HG02970 (cell line): ENCODE results near the gene SLAMF7.
A peak's percentile ranks its signal among the peaks of the same experiment; 100 is the strongest.
"Not testable (repeated sequence)": the region's sequence is repeated elsewhere in the genome, so short reads cannot be mapped to it uniquely, and the experiment has no call there.

ENCODE experiments used
- ATAC-seq: cut with Tn5 transposase; IDR thresholded peaks from one replicate; pipeline ENCODE4 v1.9.1; 2021; ENCODE audit warnings: mild to moderate bottlenecking, moderate library complexity, moderate number of reproducible peaks; ENCODE audit not compliant: unreplicated experiment, low FRiP score

The SLAMF7 gene

DNA sequence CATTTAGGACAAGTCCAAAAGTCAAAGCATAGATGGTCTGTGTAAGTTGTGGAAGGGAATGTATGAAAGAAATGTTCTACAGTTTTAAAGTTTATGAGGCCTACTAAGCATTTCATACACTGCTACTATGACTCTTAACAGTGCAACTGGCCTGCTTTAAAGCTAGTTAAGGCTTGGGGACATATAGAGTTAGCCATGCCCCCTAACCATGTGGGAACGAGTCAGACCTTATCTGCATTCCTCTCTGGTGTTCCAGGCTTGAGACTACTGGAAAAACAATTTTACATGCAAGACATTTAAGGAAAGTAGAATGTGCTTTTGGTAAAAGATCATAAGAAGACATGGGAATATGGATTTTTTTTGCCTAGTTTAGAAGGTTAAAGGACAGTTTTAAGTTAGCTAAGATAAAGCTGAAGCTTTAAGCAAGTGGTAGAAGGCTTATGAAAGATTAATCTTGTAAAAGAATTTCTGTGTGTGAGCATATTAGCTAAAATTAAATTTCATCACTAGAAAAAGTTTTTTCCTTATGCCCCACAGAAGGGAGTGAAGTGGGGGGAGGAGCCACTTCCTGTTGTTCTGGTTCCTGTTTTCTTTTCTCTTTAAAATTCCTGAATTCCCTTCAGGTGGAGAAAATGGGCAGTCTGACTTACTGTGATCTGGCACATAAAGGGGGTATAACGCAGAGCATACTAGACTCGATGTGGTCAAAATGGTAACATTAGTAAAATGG lies 18.5 kb upstream of the SLAMF7 start:
- ATAC-seq, result no peak

DNA sequence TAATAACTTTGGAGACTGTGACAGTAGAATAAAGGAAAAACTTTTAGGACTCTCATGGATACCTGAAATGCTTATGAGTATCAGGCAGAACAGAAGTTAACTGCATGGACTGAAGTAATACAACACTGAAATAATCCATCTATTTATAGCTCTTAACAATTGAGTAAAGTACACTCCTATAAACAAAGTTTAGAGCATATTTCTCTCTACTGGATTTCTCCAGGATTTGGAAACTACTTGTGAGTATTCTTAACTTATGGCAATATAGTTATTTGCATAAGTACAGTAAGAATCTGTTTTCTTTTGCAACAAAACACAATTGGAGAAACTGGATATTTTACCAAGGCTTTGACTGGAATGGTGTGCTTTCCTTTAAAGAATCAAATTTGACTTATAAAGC lies 17.6 kb upstream of the SLAMF7 start:
- no peak for ATAC-seq

DNA sequence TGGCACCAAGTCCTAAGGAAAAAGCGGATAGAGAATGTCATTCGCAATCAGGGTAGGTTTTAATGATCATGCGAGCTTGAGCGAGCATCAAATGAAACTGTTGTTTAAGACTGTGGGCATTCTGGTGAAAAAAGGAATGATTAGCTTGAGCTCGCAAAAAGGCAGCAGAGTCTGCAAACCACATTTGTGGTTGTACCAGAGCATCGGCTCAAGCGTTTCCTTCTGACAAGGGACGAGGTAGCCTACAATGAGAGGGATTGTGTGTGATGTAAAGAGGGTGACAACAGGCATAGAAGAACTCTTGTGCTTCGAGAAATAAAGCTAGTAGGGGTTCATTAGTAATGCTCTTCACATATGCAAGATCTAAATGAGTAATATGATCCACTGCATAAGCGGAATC lies 16.3 kb upstream of the SLAMF7 start:
- ATAC-seq, result no peak

GRCh38 chr1:160723332-160723731 lies 15.7 kb upstream of the SLAMF7 start:
- ATAC-seq, result no peak

GRCh38 chr1:160724465-160725242 lies 14.4 kb upstream of the SLAMF7 start:
- no peak for ATAC-seq

- no peak for ATAC-seq
Observed at GRCh38 chr1:160726114-160726497, 12.9 kb upstream of the SLAMF7 start.

DNA sequence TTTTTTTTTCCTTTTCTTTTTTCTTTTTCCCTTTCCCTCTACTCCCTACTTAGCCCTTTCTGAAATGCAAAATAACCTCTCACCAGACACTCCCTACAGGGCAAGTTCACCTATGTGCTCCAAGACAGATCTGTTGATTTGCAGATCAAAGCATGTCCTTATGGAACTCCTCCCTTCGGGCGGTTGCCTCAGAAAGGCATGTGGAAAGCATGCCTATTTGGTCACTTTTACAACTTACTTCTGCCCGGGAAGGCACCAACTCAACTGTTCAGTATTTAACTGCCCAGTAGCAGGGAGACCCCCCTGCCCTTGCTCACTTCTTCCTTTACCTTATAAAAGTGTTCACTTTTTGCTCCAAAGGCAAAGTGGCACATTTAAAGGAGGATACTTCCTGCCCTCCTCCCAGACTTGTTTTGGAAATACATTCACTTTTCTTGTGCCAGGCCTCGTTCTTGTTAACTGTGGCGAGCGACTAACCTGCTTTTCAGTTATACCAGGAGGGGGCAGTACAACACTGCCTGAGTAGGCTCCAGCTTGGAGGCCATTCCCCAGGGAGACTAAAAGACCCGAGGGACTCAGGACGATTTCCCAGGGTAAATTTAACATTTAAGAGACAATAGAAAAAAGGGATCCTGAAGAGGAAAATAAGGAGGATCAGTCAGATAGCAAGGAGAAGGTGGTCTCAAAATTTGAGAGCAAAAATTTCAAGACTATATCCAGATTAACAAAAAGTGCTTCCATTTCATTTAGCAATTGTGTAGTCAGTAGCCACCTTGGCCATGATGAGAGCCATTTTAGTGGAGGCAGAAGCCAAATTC lies 12.3 kb upstream of the SLAMF7 start:
- ATAC-seq, result peak; percentile 71

DNA sequence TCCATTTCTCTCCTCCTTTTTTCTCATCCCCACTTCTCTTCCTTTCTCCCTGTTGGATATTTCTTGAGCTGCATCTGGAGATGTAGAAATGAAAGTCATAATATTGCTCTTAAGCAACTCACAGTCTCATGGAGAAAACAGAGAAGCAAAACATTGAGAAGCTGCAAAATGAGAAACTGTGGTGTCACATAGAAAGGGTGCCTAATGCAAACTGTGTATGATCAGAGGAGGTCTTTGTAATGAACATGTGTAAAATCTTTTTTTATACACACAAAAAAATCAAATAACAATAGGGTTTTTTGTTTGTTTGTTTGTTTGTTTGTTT lies 11.8 kb upstream of the SLAMF7 start:
- no peak for ATAC-seq

GRCh38 chr1:160731564-160731963 lies 7.5 kb upstream of the SLAMF7 start:
- not testable (repeated sequence) for ATAC-seq

DNA sequence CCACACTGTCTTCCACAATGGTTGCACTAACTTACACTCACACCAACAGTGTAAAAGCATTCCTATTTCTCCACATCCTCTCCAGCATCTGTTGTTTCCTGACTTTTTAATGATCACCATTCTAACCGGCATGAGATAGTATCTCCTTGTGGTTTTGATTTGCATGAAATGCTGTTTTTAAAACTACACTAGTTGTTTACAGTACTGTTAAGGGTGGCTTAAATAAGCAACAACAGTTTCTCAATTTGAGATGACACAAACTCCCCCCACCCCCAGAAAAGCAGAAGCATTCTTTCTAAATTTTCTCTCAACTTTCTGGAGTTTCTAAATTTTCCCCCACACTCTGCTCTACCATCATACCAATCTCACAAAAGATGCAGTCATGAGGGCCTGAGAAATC lies 7.1 kb upstream of the SLAMF7 start:
- no peak for ATAC-seq

DNA sequence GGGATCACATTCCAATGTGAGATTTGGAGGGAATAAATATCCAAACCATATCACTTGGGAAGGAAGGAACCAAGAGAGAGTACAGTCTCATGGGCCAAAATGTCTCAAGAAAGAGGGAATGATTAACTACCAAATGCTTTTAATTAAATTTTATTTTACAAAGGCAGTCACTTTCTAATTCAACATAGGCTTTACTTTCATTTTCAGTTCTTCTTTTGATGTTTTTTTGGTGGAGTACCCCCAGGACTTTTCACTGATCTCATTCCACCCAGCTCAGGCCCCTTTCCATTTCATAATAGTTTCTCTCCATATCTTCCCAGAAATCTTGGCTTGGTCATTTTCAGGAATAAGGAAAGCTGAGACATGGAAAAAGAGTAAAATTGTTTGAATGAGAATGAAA lies 5.1 kb upstream of the SLAMF7 start:
- no peak for ATAC-seq

DNA sequence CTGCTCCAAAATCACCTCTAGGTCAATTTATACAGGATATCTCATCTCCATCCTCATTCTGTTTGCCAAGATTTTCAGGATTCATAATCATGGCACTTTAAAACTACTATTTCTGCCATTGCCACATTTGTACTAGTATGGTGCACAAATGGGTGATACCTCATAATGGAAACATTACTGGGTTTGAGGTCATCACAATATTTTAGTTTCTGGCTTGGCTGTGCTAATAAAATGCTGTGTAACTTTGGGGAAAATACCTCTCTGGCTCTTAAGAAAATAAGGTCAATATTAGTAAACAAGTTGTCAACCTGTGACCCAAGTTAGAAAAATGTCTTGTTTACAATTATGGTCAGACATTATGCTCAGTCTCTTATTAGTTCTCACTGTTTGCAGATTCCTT lies 4.7 kb upstream of the SLAMF7 start:
- ATAC-seq, result no peak

- no peak for ATAC-seq
Observed at GRCh38 chr1:160738271-160738670, 776 bp upstream of the SLAMF7 start.

DNA sequence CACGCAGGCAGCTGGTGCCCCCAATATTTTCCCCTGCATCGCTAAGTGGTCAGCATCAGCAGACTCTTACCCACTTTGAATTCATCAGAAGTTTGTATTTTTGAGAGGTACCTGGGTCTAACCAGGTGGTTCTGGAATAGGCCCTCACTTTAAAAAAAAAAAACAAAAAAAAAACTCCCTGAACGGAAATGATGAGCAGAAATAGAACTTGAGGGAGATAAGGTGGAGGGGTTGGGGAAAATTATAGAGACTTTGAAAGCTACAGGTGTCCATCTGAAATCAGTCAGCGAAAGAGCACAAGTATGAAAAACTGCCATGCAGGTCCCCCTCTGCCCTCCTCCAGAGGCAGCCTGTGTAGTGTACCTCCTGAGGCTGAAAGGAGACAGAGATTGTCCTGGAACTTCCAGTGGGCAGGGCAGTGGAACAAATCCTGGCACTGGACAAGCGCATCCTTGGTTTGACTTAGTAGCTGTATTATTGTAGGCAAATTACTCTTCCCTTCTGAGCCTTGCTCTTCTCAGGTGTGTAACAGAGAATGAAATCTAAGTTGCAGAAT lies 1.2 kb downstream of the SLAMF7 start:
- no peak for ATAC-seq

DNA sequence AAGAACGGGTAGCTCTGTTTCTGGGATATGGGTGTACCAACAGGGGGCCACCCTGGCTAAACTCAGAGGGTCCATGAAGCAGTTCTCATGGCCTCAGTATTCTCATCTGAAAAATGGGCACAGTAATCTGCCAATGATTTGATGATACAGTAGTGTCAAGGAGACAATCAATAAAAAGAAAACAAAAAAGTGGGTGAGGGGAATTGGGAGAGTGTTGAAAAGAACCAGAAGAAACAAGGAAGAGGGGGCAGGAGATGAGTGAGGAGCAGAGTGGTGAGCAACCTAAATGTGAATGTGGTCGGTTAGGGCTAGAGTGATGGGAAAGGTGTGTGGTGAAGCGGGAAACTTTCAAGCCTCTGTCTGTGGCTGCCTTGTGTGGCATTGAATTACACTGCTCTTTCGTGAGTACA lies 2.0 kb downstream of the SLAMF7 start:
- no peak for ATAC-seq

DNA sequence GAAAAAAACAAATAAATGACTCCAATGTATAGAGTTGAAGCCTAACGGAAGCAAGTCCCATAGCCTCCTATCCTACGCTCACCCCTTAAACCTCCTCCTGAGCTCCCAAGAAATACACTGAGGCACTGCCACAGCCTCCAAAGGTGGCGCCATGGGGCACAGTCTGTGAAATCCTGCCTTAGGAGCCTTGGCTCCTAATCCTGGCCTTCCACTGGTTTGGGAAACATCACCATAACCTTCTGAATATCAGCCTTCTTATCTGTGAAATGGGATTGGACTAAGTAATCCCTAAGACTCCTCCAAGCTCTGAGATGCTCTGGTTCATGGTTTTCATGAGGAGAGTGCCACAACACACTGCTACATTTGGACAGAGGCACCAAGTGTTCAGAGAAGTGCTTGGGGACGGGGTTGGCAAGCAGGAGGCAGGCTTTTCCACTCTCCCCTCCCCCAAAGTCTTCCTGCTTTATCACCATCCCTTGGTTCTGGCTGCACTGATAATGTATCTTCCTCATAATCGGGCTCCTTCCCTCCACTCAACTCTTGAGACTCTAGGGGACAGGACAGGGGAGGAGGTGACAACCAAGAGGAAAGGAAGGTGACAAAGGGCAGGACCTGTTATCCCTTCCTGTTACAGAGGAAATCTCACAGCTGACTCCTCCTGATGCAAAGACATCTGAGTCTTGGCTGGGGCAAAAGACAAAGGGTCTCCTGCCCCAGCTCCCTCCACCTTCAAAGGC lies 2.7 kb downstream of the SLAMF7 start:
- no peak for ATAC-seq

- no peak for ATAC-seq
Observed at GRCh38 chr1:160742428-160743127, 3.5 kb downstream of the SLAMF7 start.

DNA sequence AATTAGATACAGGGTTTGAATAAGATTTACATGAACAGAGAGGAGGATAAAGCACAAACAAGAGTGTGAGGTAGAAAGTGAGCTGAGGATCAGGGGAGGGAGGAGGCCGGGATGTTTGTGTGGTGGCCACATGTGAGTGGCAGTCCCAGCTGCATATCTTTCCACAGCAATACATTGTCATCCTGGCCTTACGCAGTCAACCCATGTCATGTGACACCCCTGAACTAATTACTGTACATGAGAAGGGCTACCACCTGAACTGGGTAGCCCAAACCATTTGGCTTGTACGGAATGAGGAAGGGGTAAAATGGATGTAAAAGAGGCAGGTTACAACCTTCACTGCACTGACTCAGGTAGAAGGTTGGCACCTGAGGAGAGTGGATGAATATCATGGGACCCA lies 4.2 kb downstream of the SLAMF7 start:
- ATAC-seq, result no peak

DNA sequence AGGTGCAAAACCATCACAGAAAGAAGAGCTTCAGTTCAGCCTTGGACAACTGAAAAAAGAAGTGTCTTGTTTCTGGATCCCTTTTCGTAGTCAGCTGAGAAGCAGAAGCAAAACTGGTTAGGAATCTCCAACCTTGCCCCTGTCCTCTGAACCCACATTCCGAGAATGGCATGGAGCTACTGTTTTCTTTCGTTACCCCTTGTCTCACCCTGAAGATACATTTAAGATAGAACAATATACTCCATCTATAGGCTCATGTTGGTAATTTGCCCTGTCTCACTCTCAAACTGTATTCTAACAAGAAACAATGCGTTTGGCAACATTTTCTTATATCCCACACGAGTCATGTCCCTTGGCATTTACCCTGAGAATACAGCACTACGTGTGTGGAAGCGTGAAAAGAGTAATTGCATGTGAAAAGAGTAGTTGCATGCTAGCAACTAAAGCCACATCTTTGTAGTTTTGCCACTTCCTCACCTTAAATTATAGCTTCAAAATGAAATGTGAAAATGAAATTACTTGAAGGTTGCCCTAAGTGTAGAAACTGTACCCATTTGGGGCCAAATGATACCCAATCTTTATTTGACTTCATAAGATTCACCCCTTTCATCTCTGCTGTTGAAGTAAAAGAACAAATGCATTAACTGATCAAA lies 5.3 kb downstream of the SLAMF7 start:
- ATAC-seq, result no peak
